D721Med (cell line): ENCODE results near the gene GNG8.

ENCODE experiments used
- DNase-seq: peaks from one replicate; pipeline ENCODE4 v3.0.0; 2011; ENCODE audit warnings: low spot score; ENCODE audit not compliant: insufficient read length
- FAIRE-seq: peaks from 2 replicates; lab custom pipeline; 2011; peaks lifted over from hg19 to GRCh38; lab: Jason Lieb, UNC
- TF ChIP-seq, protein P1 (sequence below): IDR thresholded peaks from 2 replicates; pipeline ENCODE4 v1.5.1; 2012; ENCODE audit warnings: mild to moderate bottlenecking, control low read depth; ENCODE audit not compliant: insufficient read depth; ENCODE audit errors: missing control alignments

Gene GNG8

DNA sequence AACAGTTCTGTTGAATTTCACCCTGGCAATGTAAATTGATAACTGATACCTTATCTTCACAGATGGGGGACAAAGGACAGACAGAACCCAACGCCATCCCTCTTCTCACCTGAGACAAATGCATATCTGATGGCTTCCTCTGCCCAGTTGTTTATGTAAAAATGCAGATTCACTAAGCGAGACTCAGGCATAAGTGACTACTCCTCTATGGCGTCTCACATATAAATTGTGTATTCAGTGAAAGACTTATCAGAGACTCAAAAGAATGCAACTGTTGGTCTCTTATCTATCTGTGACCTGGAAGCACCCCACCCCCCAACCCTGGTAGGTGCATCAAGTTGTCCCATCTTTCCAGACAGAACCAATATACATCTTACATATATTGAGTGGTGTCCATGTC lies 48.1 kb downstream of the GNG8 start:
- TF ChIP-seq, protein P1, sequence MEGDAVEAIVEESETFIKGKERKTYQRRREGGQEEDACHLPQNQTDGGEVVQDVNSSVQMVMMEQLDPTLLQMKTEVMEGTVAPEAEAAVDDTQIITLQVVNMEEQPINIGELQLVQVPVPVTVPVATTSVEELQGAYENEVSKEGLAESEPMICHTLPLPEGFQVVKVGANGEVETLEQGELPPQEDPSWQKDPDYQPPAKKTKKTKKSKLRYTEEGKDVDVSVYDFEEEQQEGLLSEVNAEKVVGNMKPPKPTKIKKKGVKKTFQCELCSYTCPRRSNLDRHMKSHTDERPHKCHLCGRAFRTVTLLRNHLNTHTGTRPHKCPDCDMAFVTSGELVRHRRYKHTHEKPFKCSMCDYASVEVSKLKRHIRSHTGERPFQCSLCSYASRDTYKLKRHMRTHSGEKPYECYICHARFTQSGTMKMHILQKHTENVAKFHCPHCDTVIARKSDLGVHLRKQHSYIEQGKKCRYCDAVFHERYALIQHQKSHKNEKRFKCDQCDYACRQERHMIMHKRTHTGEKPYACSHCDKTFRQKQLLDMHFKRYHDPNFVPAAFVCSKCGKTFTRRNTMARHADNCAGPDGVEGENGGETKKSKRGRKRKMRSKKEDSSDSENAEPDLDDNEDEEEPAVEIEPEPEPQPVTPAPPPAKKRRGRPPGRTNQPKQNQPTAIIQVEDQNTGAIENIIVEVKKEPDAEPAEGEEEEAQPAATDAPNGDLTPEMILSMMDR, result no peak
- FAIRE-seq (no peak), DNase-seq (no peak)

DNA sequence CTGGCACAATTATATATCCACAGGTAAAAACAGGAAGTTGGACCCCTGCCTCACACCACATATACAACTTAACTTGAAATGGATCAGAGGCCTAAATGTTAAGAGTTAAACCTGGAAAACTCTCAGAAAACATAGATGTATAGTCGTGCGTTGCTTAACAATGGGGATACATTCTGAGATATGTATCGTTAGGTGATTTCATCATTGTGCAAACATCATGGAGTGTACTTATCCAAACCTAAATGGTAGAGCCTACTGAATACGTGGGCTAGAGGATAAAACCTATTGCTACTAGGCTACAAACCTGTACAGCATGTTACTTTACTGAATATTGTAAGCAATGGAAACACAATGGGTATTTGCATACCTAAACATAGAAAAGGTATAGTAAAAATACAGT lies 49.7 kb downstream of the GNG8 start:
- TF ChIP-seq, protein P1, result no peak
- no peak for FAIRE-seq
- DNase-seq, result no peak

DNA sequence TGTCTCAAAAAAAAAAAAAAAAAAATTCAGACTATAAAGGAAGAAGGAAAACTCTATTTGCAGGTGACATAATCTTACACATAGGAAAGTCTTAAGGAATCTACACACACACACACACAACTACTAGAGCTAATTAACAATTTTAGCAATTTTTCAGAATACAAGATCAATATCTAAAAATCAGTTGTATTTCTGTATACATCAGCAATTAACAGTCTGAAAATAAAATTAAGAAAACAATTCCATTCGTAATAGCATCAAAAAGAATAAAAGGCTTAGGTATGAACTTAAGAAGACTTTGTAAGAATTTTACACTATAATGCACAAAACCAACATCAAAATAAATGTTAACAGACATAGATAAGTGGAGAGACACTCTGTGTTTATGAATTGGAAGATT lies 50.5 kb downstream of the GNG8 start:
- no peak for FAIRE-seq
- TF ChIP-seq, protein P1, result no peak
- no peak for DNase-seq
